Muscle of back (tissue), 13 donors: ENCODE data around the gene PKP4. TPM values are rescaled to one million over a fixed set of nuclear protein-coding genes. Genes with fewer than 3 reads are reported as not detected.
"Not testable (repeated sequence)": the region's sequence is repeated elsewhere in the genome, so short reads cannot be mapped to it uniquely, and the experiment has no call there.

Experiments used
- DNase-seq, 3 donors: peaks; one replicate each; pipeline versions ENCODE4 v3.0.0 to v3.0.0-alpha.2; 2013
- long read RNA-seq, 9 donors: transcript quantifications; one replicate each; lab custom pipeline, GENCODE V29; 2026
- polyA plus RNA-seq, 10 donors: library from polyadenylated mRNA; unstranded; fragments of 120-200 nt; gene quantifications; one replicate each; pipeline ENCODE4 v1.2.1, GENCODE V29; 2013; ENCODE audit not compliant: insufficient read length in 10 of 10

The PKP4 gene
- polyA plus RNA-seq = 10 to 100 TPM; 22.5 to 40.8 (median 27.9) TPM
- long read RNA-seq, donor 1, partial matches to known transcripts = 0 of 2 reads
- long read RNA-seq, donor 1, other reads (novel, unspliced or antisense) = 0 of 2 reads
- long read RNA-seq, donor 2 = 0 reads
- long read RNA-seq, donor 3 = 0 reads
- long read RNA-seq, donor 4 = 0 reads
- long read RNA-seq, donor 5 = 0 reads
- long read RNA-seq, donor 6, partial matches to known transcripts = 0 of 9 reads
- long read RNA-seq, donor 6, other reads (novel, unspliced or antisense) = 9 of 9 reads
- long read RNA-seq, donor 7, partial matches to known transcripts = 0 of 1 reads
- long read RNA-seq, donor 7, other reads (novel, unspliced or antisense) = 0 of 1 reads
- long read RNA-seq, donor 8 = 0 reads
- long read RNA-seq, donor 9 = 0 reads

GRCh38 chr2:158456309-158457066, at the start of gene PKP4, which contains the start of gene CCDC148:
Gene PKP4, plus strand, starts transcription at chr2:158456952. Its CDS starts 76,233 bp downstream, at chr2:158533185.
Gene CCDC148, minus strand, starts transcription at chr2:158456753. Its CDS starts 314 bp downstream, at chr2:158456439.
- DNase-seq = peak; percentile 93 to 97 (median 94)

DNA sequence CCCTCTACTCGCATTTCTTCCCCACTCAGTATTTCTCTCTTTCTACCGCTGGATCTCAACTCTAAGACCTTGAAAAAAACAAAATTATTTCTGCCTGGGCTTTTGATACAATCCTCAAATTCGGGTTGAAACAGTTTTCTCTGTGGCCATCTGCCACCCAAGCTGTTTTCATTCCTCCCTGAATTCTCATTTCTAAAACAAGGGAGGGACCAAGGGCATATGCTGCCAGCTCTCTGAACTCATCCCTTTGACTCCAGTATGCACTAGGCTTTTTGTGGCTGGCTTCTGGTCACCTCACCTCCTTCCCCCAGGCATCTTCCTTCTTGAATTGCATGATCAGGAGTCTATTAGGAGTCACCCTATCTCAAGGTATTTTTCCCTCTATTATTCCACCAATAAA, 49.7 kb upstream of the PKP4 start:
- DNase-seq = no peak

DNA sequence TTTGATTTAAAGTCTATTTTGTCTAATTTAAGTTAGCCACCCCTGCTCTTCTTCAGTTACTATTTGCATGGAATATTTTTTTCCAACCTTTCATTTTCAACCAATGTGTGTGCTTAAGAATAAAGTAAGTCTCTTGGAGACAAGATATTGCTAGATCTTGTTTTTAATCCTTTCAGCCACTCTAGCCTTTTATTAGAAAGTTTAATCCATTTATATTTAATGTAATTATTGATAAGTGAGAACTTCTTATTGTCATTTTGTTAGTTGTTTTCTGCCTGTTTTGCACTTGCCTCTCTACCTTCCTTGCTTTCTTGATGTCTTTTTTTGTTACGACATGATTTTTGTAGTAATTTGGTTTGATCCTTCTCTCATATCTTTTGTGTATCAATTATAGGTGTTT, 46.6 kb upstream of the PKP4 start:
- no peak for DNase-seq

DNA sequence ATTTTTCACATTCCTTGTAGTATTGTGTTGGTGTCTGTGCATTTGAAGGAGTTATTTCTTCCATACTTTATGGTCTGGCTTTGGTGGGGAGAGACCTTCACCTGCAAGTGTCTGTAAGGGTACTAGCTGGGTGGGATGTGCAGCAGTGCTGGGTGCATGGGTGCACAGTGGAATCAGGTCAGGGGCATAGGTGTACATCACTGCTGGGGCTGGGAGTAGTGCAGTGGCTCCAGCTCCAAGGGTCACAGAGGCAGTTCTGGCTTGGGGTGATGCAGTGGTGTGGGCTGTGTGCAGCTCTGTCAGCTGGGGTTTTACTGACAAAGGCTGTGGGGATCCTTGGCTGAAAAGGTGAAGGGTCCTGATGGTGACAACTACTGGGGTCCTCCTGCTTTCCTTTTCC, 45.0 kb upstream of the PKP4 start:
- DNase-seq = no peak

DNA sequence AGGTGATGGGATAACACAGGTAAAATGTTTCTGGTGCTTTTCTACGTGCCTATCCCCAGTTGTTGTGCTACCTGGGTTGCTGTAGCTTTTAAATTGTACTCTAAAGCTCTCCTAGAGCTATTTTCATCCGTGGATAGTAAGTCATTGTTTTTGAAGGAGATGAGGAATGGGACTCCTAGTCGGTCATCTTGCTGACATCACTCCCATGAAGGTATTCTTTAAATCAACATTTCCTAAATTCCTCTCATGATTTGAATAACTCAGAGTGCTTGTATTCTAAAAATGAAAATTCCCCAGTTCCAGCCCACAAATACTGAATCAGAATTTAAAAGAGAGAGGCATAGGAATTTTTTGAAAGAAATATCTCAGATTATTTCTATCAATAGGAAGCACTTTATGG, 44.5 kb upstream of the PKP4 start:
- DNase-seq = peak in 1 of 3 donors; percentile 14

DNA sequence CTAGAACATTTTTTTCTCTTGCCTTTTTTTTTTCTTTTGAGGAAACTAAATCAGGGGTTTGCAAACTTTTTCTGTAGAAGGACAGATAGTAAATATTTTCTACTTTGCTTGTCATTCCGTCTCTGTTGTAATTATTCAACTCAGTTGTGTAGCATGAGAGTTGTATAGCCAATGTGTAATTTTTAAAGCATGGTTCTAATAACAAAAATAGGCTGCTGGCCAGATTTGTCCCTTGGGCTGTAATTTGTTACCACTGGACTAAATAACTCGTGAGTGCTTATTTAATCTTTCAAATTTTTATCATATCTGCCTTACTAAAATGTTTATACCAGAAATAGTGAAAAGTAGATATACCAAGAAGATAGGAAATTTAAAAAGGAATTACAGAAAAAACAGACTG, 43.2 kb upstream of the PKP4 start:
- peak in 1 of 3 donors; percentile 35 for DNase-seq

- DNase-seq = peak in 1 of 3 donors; percentile 25
These were observed 42.2 kb upstream of the PKP4 start for GRCh38 chr2:158414538-158414937.

DNA sequence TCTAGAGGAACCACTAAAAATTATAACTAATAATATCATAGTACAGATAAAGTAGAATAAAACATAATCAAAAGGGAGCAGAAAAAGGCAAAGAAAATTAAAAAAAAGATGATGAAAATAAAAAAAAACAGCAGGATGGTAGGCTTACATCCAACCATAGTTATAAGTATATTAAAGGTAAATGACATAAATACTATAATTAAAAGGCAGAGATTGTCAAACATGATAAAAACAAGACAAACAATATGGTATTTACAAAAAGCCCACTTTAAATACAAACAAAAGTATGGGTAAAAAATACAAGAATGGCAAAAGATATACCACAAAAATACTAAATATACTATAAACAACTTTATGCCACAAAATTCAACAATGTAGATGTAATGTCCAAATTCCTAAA, 24.6 kb upstream of the PKP4 start:
- no peak for DNase-seq

GRCh38 chr2:158433716-158434115, 23.0 kb upstream of the PKP4 start:
- not testable (repeated sequence) for DNase-seq

GRCh38 chr2:158439062-158439461, 17.7 kb upstream of the PKP4 start:
- DNase-seq = not testable (repeated sequence)

DNA sequence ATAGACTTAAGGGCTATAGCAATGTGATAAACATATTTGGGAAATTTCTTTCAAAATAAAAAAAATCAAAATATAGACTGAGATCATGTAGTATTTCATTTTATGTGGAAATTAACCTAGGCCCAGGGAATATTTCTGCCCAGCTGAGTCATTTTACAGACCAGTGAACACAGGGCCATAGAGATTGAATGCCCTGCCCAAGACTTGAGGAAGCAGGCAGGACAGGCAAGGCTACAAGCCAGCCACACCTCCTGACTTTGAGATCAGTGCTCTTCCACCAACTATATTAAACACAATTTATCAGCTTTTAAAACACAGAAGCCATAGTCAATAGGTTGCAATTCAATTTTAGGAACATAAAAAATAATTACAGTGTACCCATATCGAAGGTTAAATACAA, 13.1 kb upstream of the PKP4 start:
- DNase-seq = no peak

GRCh38 chr2:158457092-158457825, 507 bp downstream of the PKP4 start:
- DNase-seq = peak; percentile 34 to 92 (median 75)

DNA sequence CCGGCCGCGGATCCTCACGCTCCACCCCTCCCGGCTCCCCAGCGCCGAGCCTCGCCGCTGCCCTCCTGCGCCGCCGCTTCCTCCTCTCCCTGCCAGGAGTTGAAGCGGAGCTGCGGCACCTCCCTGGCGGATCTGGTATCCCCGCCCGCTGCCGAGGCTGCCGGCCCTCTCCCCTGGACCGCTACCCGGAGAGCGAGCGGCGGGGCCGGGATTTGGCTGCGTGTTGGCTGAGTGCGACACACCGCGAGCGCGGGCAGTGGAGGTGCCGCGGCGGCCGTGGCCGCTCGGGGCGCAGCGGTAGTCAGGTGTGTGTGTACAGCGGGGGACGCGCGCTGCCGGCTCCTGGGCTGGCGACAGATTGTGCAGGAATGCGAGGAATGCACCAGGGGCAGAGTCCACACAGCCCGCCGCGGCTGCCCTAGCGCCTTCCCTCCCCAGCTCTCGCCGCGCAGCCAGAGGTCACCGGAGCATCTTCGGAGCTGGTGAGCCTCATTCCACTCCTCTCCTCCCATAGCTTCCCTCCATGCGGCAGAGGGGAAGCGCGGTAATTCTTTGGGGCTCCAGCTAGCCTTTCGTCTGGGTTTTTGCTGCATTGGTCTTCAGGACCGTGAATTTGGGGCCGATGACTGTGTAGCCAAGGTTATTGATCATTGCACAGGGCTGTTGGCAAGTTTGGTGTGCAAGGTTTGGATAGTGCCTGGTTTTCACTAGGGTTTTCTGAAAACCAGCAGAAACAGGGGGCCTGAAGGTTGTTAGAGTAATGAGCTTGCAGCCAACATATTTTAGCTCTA, 1.3 kb downstream of the PKP4 start:
- peak; percentile 39 to 90 (median 66) for DNase-seq

DNA sequence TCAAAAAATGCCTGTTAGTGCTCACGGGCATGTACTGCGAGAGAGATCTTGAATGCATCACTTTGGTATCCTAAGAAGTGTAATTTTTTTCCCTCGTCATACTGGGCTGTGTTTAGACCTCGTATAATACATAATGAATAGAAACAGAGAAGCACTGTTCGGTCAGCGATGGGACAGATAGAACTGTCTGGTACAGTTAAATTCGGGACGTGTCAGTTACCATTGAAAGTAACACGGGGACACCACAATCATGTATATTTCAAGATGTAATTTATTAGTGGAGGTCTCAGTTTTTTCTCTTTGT, 1.8 kb downstream of the PKP4 start:
- DNase-seq = no peak

GRCh38 chr2:158459161-158460003, 2.6 kb downstream of the PKP4 start:
- peak in 1 of 3 donors; percentile 29 for DNase-seq

- no peak for DNase-seq
These were observed 4.0 kb downstream of the PKP4 start for GRCh38 chr2:158460632-158461297.

- DNase-seq = no peak
These were observed 6.8 kb downstream of the PKP4 start for GRCh38 chr2:158463496-158464095.

DNA sequence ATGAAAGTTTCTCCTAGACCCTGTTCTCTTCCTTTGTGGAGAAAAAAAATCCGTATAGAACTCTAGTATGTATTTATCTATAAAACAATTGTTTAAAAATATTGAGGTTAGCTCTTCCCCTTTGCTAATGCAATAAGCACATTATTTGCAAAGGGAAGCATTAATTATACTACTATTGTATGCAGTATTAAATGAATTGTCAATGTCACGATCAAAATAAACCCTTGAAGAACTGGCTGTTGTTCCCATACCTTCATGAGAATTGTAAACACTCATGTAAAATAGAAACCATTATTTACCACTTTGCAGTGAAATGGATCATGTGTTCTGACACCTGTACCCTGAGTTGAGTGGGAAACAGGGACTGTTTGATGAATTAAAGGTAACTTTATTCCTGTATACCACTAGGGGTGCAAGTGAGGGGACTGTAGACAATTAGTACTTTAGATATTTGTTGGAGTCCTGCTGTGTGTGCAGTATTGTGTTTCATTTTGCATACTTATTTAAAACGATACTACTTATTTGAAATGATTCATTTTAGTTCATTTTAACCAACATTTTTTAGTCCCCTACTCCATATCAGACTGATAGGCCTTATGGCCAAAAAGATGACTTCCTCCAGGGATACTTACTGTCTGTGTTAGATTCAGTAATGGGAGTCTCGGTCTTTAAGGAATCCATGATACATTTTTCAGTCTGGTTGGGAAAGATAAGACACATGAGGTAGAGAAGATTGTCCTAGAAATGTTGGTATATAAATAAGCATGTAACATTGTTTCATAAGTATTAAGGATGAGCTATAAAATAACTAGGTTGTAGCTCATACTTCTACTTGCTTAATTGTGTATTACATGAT, 7.9 kb downstream of the PKP4 start:
- no peak for DNase-seq

- no peak for DNase-seq
These were observed 10.5 kb downstream of the PKP4 start for GRCh38 chr2:158467248-158467647.
